ENCODE results near the gene BSX.

Gene BSX
- long read RNA-seq, donor 1: 0 reads
- long read RNA-seq, donor 2: 0 reads
- long read RNA-seq, donor 3: 0 reads
- long read RNA-seq, donor 4: 0 reads
- long read RNA-seq, donor 5: 0 reads
- long read RNA-seq, donor 6: 0 reads
- long read RNA-seq, donor 7: 0 reads
- long read RNA-seq, donor 8: 0 reads

DNA sequence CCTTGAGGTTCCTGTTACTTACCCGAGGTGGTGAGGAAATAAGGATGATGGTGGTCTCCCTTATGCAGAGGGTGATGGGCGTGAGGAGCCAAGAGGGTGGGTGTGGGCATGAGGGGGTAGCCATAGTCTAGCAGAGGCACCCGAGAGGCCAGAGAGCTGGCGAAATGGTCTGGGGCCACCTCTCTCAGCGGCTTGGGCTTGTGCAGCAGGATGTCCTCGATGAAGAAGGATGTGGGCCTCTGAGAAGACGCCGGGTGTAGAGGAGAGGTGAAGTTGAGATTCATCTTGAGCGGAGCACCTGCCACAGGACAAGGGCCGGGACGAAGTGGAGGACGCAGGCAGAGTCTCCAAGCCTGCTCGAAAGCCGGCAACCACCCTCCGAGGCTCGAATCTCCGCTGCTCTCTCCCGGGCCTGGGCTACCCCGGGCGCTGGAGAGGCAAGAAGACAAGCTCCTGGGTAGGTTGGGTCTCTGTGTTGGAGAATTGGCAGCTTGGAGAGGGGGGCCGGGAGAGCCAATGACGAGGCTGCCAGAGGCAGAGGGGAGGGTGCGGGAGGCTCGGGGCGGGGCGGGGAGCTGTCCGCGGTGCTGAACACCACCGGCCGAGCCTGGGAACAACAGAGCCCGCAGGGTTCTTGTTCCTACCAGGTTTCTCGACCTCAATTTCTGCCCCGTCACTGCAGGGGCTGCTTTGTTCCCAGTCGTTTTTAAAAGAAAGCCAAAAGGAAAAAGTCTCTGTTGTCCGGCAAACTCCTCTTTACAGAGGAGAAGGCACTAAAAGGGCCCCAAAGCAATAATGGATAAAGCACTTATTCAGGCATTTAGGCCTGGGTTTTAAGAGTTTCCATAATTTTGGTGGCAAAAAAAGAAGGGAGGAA is at the start of gene BSX:
TSS of gene BSX (minus strand) at position 447 of the 877 bp plus-strand sequence. CDS start at position 284, 163 bp downstream.
- DNase-seq: peak; percentile 61

DNA sequence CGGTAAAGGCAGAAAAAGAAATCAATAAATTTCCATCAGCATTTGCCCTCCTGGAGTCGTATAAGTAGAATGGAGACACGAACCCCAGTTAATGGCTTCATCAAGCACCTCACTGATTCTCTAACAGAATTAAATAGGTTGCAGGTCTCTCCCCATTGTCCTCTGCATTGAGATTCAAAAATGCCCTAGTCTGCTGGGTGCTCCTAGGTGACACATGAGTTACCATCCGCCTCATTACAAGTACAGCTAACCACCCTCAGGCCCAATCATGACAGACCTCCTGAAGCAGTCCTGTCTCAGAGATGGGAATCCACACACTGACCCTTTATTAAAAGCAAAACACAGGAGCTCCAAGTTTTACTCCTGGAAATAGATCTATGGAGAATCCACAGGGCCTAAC is 48.9 kb upstream of the BSX start:
- no peak for DNase-seq

DNA sequence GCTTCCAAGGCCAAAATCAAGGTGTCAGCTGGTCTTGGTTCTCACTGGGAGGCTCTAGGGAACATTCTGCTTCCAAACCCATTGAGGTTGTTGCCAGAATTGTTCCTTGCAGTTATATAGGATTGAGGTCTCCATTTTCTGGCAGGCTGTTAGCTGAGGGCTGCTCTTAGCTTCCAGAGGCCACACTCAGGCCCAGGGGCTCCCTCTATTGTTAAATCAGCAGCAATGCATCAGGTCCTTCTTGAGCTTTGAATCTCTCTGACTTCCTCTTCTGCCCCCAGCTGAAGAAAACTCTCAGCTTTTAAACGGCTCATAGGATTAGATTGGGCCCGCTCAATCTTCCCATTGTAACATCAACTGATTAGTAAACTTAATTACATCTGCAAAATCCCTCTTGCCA is 39.3 kb upstream of the BSX start:
- DNase-seq: peak; percentile 11

DNA sequence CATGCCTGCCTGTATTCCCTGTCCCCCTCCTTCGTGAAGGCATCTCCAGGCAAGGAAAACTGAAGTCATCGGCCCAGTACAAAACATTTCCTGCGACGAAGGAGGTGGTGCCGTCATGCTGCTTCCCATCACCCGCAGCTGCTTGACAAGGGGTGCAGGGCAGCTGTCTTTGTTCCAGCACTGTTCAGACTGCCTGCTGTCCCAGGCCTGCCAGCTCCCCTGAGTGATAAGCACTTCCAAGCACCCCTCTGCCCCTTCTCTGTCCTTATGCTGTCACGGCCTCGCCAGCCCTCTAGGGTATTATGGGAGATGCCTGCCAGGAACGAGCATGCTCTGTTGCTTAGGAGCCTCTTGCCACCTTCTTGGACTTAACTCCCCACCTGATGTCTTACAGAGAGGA is 37.1 kb upstream of the BSX start:
- no peak for DNase-seq

DNA sequence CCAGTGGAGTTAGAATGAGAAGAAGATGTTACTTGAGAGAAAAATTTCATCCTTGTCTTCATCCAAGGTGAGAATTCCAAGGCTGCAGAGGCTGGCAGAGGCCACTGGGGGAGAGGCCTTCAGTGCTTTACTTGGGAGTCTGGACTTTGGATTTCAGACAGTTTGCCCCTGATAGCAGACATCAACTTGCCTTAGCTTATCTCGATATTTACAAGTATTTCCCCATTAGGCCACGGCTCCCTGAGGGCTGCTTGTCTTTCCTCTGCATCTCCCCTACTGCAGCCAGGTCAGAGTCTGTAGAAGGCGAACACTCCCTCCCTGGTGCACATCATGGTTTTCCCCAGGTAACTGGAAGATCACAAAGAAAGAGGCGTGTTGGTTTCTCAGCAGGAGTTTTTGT is 29.9 kb upstream of the BSX start:
- no peak for DNase-seq

DNA sequence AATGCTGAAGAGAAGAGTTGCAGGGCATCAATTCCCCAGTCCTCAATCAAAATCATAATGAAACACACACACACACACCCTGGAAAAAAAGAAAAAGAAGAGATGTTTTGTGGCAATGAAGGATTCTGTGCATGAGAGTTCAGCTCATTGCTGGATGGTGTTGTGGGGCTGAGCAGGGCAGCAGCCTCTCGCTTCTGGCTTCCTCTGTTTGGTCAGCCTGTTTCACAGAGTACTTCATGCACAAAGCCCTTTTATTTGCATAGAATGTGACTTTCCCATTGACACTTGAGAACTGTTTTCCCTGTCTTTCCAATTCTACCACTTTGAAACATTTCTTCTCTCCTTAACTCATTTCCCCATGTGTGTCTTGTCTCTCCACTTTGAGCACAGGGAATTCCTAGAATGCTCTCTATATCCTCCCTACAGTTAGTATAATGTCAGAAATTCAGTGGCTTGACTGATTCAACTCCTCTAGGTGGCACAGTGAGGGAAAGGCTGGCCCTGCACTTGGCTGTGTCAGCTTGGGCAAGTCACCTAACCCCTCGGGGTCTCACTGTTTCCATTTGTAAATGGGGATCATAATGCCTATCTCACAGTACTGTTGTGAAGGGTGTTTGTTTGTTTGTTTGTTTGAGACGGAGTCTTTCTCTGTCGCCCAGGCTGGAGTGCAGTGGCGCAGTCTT is 25.4 kb upstream of the BSX start:
- DNase-seq: no peak

DNA sequence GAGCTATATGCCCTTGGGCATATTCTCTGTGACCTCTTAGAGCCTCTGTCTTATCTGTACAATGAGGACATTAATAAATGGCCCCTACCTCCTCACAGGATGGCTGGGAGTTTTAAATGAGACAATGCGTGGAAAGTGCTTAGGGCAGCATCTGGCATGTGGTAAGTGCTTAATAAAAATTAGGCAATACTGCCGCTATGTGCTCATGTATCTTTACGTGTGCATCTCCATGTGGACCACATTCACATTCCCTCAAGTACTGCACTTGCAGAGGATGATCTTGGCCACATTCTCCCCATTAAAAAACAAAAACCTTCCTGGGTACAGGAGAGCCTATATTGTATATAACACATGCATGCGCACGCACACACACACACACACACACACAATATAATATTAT is 19.1 kb upstream of the BSX start:
- no peak for DNase-seq

DNA sequence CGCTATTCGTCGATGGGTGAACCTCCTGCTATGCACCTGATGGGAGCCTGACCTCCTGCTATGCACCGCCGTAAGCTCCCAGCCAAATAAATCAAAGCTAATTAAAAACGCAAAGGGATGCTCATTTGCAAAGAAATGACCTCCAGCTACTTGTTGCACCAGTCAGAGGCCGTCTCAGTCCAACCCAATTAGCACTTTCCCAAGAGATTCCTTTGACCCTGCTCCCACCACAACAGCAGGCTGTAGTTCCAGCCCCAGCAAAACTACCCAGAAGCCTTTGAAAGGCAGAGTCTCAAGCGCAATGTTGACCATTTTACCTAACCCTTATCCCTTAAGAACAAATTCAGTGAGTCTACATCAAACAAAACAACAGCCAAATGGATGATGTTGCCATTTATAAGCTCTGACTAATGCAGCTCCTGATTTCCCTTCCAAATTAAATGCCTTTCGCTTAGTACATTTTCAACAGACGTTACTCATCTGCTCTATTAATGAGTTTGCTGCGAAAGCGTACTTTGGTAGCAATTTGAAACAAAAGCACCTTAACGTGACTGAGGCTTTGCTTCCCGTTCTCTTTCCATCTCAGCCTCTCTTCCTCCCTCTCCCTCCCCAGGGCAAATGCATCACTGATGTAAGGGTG is 17.2 kb upstream of the BSX start:
- no peak for DNase-seq

DNA sequence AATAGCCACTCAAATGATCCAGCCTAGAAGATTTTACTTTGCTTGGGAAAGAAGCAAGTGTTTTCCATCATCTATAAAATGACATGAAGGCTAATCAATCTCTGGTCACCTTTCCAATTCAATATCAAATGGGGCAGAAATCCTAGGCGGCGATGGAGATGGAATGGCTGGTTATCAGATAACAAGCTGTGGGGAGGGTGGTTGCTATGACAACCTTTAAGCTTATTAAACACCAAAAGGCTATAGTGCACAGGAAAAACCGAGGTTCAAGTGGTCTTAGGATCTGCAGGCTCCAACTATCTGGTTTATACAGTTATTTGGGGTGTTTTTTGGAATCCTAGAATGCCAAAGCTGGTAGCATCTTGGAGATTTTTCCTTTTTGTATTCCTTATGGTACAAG is 13.9 kb upstream of the BSX start:
- DNase-seq: no peak

DNA sequence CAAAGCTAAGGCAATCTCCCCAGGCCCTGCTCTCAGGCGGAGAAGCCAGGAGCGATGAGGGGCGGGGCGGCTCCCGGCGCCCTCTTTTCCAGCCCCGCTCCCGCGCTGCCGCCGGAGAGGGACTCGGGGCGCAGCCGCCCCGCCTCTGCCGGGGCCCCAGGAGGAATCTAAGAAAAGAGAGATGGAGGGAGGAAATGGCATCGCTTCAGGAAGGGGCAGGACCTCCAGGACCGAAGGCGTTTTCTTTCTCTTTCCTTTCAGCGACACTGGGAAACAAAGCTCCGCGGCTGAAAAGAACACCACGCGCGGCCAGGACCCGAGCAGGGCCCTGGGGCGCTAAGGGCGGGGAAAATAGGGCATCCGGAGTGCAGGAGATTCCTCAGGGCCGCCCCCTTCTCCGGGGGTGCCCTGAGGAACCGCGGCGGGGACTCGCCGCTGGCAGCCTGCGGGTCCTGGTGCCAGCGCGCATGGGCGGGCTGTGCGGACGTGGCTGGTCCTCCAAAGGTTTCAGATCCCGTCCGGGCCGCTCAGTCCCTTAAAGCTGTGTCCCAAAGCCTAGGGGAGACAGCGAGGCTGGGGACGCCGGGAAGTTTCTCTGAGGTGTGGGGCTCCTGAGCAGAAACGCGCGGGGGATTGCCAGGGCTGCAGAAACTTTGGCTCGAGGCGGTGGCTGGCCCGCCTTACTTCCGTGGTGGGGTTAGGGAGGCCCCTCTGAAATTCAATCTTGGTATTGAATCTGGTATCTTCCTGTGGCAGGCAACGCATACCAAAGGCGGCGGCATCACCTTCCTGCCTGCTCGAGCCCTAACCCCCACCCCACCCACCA is 2.8 kb upstream of the BSX start:
- peak; percentile 66 for DNase-seq

DNA sequence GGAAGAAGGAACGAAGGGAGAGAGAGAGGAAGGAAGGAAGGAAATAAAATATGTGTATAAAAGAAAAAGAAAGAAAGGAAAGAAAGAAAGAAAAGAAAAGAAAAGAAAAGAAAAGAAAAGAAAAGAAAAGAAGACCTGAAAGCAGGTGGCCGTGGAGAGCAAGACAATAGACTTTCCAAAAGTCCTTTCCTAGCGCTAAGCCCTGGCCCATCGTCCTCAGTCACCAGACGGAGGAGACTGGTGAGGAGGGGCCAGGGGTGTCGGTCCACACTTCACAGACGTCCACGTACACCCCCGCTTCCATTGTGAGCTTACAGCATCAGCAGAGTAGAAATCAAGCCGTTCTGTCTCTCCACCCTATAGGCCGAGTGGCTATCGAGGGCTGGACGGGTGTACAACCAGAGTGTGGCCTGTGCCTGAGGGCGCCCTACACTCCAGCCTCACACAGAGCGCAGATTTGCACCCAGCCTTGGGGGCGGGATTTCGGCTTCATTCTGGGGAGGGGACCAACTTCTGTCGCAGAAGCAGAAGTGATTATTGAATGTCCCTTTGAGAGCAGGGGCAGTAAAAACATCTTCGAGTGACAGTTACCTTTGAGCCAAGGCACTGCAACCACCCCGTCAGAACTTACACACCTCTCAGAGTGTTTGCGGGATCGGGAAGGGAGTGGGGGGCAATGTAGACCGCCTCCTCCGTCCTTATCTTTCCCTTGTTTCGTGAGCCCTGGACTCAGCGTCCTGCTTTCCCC is 2.0 kb upstream of the BSX start:
- peak; percentile 24 for DNase-seq

DNA sequence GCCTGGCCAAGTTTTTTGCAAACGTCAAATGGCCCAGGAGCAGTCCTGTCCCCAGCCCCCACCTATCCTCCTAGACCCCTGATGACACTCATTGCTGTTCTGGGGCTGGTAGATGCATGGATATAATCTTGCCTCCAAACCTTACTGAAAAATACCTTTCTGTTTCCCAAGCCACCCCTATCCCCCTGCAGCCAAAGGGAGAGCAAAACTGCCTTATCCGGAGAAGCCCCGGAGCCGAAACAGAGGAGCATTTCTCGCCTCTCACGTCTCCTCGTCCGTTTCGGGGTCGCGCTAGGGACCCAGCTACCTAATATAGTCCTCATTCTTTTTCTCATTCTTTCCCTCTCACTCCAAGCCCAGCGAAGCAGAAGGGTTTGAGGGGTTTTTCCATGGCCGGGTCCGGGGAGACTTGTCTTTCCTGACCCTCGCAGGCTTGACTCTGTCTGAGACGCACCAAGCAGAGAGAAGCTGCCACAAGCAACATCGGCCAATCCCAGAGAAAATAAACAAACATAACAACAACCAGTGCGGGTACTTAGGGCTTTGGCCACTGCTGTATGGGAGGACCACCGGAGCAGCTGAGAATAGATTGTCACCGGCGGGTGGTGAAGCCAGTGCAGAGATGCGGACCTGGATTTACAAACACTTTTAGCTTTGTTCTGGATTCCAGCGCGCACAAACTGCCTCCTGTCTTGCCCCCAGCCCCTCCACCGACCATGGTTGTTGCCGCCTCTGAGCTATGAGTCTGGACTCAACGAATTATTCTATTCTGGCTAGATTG is 1.6 kb downstream of the BSX start:
- peak; percentile 46 for DNase-seq

DNA sequence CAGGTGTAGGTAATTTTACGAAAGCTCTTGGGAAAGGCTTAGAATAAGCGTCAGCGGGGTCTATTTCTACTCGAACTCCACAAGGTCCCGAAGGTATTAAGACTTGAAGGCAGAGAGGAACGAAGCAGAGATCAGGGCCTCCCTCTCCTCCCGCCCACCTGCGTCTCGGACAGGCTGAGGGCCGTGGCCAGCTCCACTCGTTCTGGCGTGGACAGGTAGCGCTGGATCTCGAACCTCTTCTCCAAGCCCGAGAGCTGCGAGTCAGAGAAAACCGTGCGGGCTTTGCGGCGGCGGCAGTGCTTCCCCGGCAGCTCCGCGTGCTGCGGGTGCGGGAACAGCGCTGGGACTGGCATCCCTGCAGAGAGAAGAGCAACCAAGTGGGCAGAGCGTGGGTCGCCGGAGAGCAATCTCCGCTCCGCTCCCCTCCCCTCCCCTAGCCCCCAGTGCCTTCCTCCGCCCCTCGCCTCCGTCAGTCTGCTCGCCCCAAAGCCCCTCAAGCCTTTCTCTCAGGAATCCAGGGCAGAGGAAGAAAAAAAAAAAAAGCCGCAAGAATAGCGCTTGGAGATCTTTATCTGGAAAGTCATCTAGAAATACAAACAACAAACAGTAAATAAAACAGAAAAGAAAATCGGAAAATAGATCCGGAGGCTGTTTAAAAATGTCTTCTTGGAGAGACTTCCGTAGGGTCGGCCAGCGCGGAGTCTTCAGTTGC is 2.4 kb downstream of the BSX start:
- DNase-seq: peak; percentile 23

DNA sequence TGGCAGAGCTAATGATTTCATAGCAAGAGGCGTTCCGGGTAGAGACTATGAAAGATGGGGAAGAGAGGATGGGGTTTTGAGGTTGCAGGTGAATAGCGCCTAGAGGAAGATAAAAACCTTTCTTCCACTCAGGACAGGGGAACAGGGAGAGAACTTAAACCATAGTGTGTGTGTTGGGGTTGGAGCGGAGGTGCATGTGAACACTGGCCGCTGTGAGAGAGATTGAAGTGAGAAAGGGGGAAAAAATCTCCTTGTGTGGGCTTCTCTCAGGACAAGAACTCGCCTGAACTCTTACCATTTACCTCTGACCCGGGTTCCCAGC is 3.4 kb downstream of the BSX start:
- DNase-seq: peak; percentile 35

DNA sequence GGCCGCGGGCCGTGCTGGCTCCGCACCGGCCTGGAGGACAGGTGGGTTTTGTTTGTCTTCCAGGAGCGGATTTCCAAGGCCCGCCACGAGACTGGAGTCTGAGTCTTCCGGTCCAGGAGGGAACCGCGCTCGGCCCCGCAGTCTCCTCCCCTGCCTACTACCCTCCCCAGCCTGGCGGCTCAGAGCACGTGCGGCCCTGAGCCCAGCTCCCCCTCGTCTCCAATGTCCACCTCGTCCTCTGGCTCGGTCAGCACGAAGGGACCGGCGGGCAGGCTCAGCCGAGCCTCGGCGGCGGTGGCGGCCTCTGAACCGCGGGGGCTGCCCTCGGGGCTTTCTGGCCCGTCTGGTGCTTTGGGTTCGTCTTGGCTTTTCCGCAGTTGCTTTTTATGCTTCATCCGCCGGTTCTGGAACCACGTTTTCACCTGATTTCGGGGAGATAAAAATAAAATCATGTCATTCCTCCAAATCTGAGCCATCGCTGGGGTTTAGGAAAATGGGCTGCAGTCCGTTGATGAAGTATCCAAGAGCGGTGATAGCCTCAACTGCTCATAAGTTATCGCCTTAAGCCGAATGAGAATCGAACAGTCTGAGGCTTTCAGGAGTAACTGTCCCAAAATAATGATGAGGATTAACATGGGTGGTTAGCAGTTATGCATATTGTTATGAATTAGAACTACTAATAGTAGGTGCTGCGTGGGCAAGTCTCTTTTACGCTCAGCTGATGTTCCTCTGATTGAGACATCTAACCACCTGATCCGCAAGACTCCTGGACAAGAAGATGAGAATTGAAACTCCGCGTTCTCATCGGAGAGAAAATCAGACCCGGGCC is 4.0 kb downstream of the BSX start:
- DNase-seq: no peak

DNA sequence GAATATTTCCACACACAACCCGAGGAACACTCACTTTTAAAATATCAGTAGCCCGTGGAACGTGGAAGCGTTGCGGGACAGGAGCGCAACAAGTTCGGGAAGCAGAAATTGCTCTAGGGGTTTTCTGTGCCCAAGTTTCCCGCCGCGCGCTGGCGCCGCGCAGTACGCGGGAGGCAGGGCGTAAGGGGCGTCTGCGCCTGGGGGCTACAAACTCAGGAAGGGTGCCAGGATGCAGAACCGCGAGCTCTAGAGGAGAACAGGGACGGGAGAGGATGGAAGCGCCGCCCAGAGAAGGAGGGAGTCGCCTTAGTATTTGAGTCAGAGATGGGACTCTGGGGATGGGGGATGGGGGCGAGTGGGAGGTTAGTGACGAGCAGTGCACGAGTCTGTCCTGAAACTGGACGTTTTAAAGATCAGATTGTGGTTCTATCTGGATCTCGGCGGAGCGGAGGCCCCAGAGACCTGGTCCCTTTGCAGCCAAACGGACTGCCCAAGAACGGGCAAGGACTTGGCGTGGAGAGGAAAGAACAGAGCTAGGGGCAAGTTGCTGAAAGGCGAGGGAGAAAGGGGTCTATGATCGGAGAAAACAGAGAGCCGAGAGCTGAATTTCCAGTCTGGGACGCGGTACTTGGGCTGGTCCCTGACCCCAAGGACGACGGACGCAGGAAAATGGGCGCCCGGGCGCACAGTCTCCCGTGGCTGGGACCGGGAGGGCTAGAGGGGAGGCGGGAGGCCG is 4.7 kb downstream of the BSX start:
- DNase-seq: peak; percentile 69

DNA sequence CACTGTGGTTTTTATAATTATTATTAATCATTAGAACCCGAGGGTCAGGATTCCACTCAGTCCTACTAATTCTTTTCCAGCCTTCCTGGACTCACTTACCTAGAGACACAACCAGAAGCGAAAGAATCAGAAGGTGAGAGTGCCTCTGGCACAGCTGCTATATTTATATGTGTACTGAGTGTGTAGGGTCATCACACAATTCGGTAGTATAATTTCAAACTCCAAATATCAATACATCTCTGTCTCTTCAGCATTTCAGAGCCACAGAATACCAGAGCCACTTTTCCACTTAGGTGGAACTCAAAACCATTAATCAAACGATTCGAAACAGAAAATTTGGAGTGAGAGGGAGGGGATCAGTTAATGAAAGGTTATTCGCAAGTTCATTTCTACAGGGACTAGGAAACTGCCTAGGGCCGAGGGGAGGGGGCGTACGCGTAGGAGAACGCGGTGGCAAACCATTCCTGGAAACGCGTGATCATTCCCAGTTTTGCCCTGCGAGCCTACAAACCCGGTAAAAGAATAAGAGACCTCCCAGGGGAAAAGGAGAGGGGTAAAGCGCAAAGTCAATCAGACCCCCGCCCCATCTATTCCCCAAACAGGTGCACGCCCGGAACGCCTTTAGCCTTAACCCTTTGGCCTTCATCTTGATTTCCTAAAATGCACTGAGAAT is 5.4 kb downstream of the BSX start:
- peak; percentile 27 for DNase-seq

DNA sequence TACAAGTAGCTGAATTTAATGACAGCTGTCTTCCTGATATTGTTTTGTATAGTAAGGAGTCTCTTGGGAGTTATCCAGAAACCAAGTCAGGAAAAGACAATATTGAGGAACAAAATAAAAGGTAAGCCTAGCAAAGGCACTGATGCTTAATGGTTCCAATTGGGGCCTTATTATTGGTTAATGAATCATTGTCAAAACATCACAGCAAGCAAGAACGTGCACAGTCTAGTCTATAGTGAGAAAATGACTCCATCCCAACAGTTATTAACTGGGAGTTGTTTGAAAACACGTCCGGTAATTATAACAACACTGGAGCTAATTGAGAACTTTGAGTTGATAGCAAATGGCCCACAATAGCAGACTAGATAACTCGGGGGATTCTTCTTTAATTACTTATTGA is 17.7 kb downstream of the BSX start:
- no peak for DNase-seq
